IMR-90 (cell line): ENCODE results near the gene FAF2. TPM values are rescaled to one million over a fixed set of nuclear protein-coding genes. Genes with fewer than 3 reads are reported as not detected.

Experiments
- MXI1 ChIP-seq: IDR thresholded peaks from 2 replicates; pipeline ENCODE4 v1.6.1; 2012; ENCODE audit warnings: low read depth, mild to moderate bottlenecking, low read length, moderate library complexity, borderline replicate concordance
- POLR2A ChIP-seq: IDR thresholded peaks from 2 replicates; pipeline ENCODE4 v1.6.1; 2012; ENCODE audit warnings: mild to moderate bottlenecking, low read depth, low read length
- RCOR1 ChIP-seq: IDR thresholded peaks from 2 replicates; pipeline ENCODE4 v1.6.1; 2012; ENCODE audit warnings: mild to moderate bottlenecking, low read length, improper control_type of control experiment; ENCODE audit not compliant: insufficient replicate concordance
- SMC3 ChIP-seq: fragments of 150-350 bp; IDR thresholded peaks from 2 replicates; pipeline ENCODE4 v1.6.1; 2016; ENCODE audit warnings: low read depth, mild to moderate bottlenecking, antibody characterized with exemption, low read length, moderate library complexity
- polyA plus RNA-seq, 3 experiments: library from polyadenylated mRNA; depleted of rRNA; stranded (reverse); fragments of >200 nt; gene quantifications; 2 replicates each; pipeline ENCODE4 v1.2.3, GENCODE V29; 2012; ENCODE audit warnings: low replicate concordance in 1 of 3
- total RNA-seq: library from RNA; depleted of rRNA; stranded (reverse); fragments of >200 nt; gene quantifications from 2 replicates; pipeline ENCODE4 v1.2.3, GENCODE V29; 2012

Gene FAF2
- total and polyA plus RNA-seq, 2 of the 4 experiments (the other 2 are of a cell fraction): 32.9 to 47.0 TPM

- TF ChIP-seq POLR2A: peak; percentile 72
- TF ChIP-seq RCOR1: peak; percentile 5
- peak; percentile 74 for TF ChIP-seq MXI1
- TF ChIP-seq SMC3: peak; percentile 83
Observed at GRCh38 chr5:176415952-176416924, 31.9 kb upstream of the FAF2 start, which contains the start of gene CLTB (continued).
